H9 (cell line): ENCODE measurements around the gene PLRG1. TPM values are rescaled to one million over a fixed set of nuclear protein-coding genes. Genes with fewer than 3 reads are reported as not detected.

Source experiments
- DNase-seq: peaks from one replicate; pipeline ENCODE4 v3.0.0-alpha.2; 2017
- H2AFZ ChIP-seq: one replicate; pipeline ENCODE4 v1.6.1; 2013; ENCODE audit warnings: mild to moderate bottlenecking, low read length, control low read depth, moderate library complexity
- H2AK5ac ChIP-seq: 2 replicates; pipeline ENCODE4 v1.6.1; 2013; ENCODE audit warnings: low read length, control low read depth, mixed read lengths; ENCODE audit not compliant: insufficient read length
- H2BK120ac ChIP-seq: one replicate; pipeline ENCODE4 v1.6.1; 2013; ENCODE audit warnings: low read depth, mild to moderate bottlenecking, low read length, control low read depth, inconsistent platforms; ENCODE audit not compliant: poor library complexity, severe bottlenecking
- H2BK12ac ChIP-seq: 2 replicates; pipeline ENCODE4 v1.6.1; 2013; ENCODE audit warnings: low read length, control low read depth, mixed read lengths, low read depth; ENCODE audit not compliant: insufficient read length
- H2BK15ac ChIP-seq: 2 replicates; pipeline ENCODE4 v1.6.1; 2013; ENCODE audit warnings: low read depth, low read length, control low read depth
- H2BK20ac ChIP-seq: one replicate; pipeline ENCODE4 v1.6.1; 2013; ENCODE audit warnings: low read depth, mild to moderate bottlenecking, low read length, control low read depth, inconsistent platforms; ENCODE audit not compliant: poor library complexity, severe bottlenecking
- H2BK5ac ChIP-seq: 2 replicates; pipeline ENCODE4 v1.6.1; 2013; ENCODE audit warnings: low read length, control low read depth, mixed read lengths; ENCODE audit not compliant: insufficient read length
- H3K14ac ChIP-seq: 2 replicates; pipeline ENCODE4 v1.6.1; 2013; ENCODE audit warnings: low read length, control low read depth; ENCODE audit not compliant: insufficient read depth
- H3K18ac ChIP-seq: 2 replicates; pipeline ENCODE4 v1.6.1; 2013; ENCODE audit warnings: low read depth, mild to moderate bottlenecking, mixed read lengths, low read length, control low read depth; ENCODE audit not compliant: insufficient read length
- H3K23ac ChIP-seq: 2 replicates; pipeline ENCODE4 v1.6.1; 2013; ENCODE audit warnings: low read length, control low read depth, mixed read lengths, low read depth; ENCODE audit not compliant: insufficient read length
- H3K23me2 ChIP-seq: 2 replicates; pipeline ENCODE4 v1.6.1; 2013; ENCODE audit warnings: low read depth, mild to moderate bottlenecking, mixed read lengths, low read length, control low read depth; ENCODE audit not compliant: insufficient read length, poor library complexity, severe bottlenecking
- H3K27ac ChIP-seq: 2 replicates; pipeline ENCODE4 v1.5.1; 2013; ENCODE audit warnings: low read length, control low read depth, mixed read lengths, low read depth; ENCODE audit not compliant: insufficient read length
- H3K27me3 ChIP-seq: 2 replicates; pipeline ENCODE4 v1.6.1; 2013; ENCODE audit warnings: low read length, control low read depth, inconsistent platforms; ENCODE audit not compliant: insufficient read depth
- H3K4ac ChIP-seq: 2 replicates; pipeline ENCODE4 v1.6.1; 2013; ENCODE audit warnings: low read depth, mild to moderate bottlenecking, control low read depth, inconsistent platforms, low read length, moderate library complexity
- H3K4me1 ChIP-seq: 2 replicates; pipeline ENCODE4 v1.6.1; 2013; ENCODE audit warnings: low read length, control low read depth, inconsistent platforms; ENCODE audit not compliant: insufficient read depth
- H3K4me2 ChIP-seq: 2 replicates; pipeline ENCODE4 v1.6.1; 2013; ENCODE audit warnings: low read length, control low read depth, mixed read lengths; ENCODE audit not compliant: insufficient read length, insufficient read depth
- H3K56ac ChIP-seq: 2 replicates; pipeline ENCODE4 v1.6.1; 2013; ENCODE audit warnings: low read depth, mild to moderate bottlenecking, mixed read lengths, low read length, control low read depth; ENCODE audit not compliant: insufficient read length
- H3K79me1 ChIP-seq: 2 replicates; pipeline ENCODE4 v1.6.1; 2013; ENCODE audit warnings: low read depth, mild to moderate bottlenecking, moderate library complexity, low read length, control low read depth, inconsistent platforms; ENCODE audit not compliant: insufficient read depth, poor library complexity, severe bottlenecking
- H3K79me2 ChIP-seq: 2 replicates; pipeline ENCODE4 v1.6.1; 2013; ENCODE audit warnings: low read length, control low read depth, inconsistent platforms; ENCODE audit not compliant: insufficient read depth
- H3K9ac ChIP-seq: 2 replicates; pipeline ENCODE4 v1.6.1; 2013; ENCODE audit warnings: low read length, control low read depth, mixed read lengths; ENCODE audit not compliant: insufficient read length; ENCODE audit errors: extremely low read depth
- H3K9me3 ChIP-seq: one replicate; pipeline ENCODE4 v1.6.1; 2013; ENCODE audit warnings: low read depth, low read length, inconsistent platforms; ENCODE audit not compliant: control insufficient read depth
- H3T11ph ChIP-seq: one replicate; pipeline ENCODE4 v1.6.1; 2013; ENCODE audit warnings: mild to moderate bottlenecking, low read length, control low read depth, inconsistent platforms
- H4K20me1 ChIP-seq: one replicate; pipeline ENCODE4 v1.6.1; 2013; ENCODE audit not compliant: control insufficient read depth, insufficient read length, insufficient read depth
- H4K5ac ChIP-seq: 2 replicates; pipeline ENCODE4 v1.6.1; 2013; ENCODE audit warnings: low read depth, mild to moderate bottlenecking, mixed read lengths, low read length, control low read depth; ENCODE audit not compliant: insufficient read length
- H4K8ac ChIP-seq: replicated peaks from 2 replicates; pipeline ENCODE4 v1.6.1; 2013; ENCODE audit warnings: low read length, control low read depth, mixed read lengths, low read depth; ENCODE audit not compliant: insufficient read length
- H4K91ac ChIP-seq: 2 replicates; pipeline ENCODE4 v1.6.1; 2013; ENCODE audit warnings: low read depth, mild to moderate bottlenecking, moderate library complexity, mixed read lengths, low read length, control low read depth; ENCODE audit not compliant: insufficient read length
- H3K27ac Mint-ChIP-seq, 3 experiments: 2 replicates in 2 of 3; 3 replicates in 1 of 3; pipeline ENCODE4 v1.8.0; 2020 to 2021; ENCODE audit warnings: mixed read lengths in 3 of 3, mild to moderate bottlenecking in 1 of 3, moderate library complexity in 1 of 3
- H3K27me3 Mint-ChIP-seq: 2 replicates; pipeline ENCODE4 v1.8.0; 2021; ENCODE audit warnings: low read depth, mild to moderate bottlenecking, moderate library complexity, mixed read lengths
- H3K36me3 Mint-ChIP-seq, 3 experiments: 2 replicates in 2 of 3; 3 replicates in 1 of 3; pipeline ENCODE4 v1.8.0; 2020 to 2021; ENCODE audit warnings: low read depth in 3 of 3, mixed read lengths in 3 of 3; ENCODE audit not compliant: insufficient read depth in 1 of 3
- H3K4me1 Mint-ChIP-seq, 2 experiments: 2 replicates each; pipeline ENCODE4 v1.8.0; 2020; ENCODE audit warnings: mixed read lengths in 2 of 2
- H3K4me3 Mint-ChIP-seq, 2 experiments: 2 replicates in 1 of 2; 3 replicates in 1 of 2; pipeline ENCODE4 v1.8.0; 2020 to 2021; ENCODE audit warnings: mild to moderate bottlenecking in 2 of 2, mixed read lengths in 2 of 2, moderate library complexity in 1 of 2
- H3K9me3 Mint-ChIP-seq, 2 experiments: 2 replicates in 1 of 2; 3 replicates in 1 of 2; pipeline ENCODE4 v1.8.0; 2020; ENCODE audit warnings: mild to moderate bottlenecking in 2 of 2, mixed read lengths in 2 of 2, moderate library complexity in 1 of 2
- CTCF ChIP-seq: fragments of 200-600 bp; sonication (generic); conservative IDR thresholded peaks from 3 replicates; pipeline ENCODE4 v1.8.0; 2021; ENCODE audit warnings: antibody characterized with exemption, mild to moderate bottlenecking
- WGBS: extraction: QIAGEN DNeasy Blood & Tissue Kit; methylation state at CpG from one replicate; pipeline ENCODE4 v1.1.7; 2013; ENCODE audit warnings: missing lambda C conversion rate, low lambda C conversion rate, mixed read lengths; ENCODE audit not compliant: insufficient read length; ENCODE audit errors: extremely low coverage; 5-methylcytosine and 5-hydroxymethylcytosine counted together
- total RNA-seq: library from RNA; stranded (reverse); gene quantifications from 2 replicates; pipeline ENCODE4 v1.2.1, GENCODE V29; 2021

The PLRG1 gene
- total RNA-seq, 1 experiment from 2014 or later = 113 TPM

DNA sequence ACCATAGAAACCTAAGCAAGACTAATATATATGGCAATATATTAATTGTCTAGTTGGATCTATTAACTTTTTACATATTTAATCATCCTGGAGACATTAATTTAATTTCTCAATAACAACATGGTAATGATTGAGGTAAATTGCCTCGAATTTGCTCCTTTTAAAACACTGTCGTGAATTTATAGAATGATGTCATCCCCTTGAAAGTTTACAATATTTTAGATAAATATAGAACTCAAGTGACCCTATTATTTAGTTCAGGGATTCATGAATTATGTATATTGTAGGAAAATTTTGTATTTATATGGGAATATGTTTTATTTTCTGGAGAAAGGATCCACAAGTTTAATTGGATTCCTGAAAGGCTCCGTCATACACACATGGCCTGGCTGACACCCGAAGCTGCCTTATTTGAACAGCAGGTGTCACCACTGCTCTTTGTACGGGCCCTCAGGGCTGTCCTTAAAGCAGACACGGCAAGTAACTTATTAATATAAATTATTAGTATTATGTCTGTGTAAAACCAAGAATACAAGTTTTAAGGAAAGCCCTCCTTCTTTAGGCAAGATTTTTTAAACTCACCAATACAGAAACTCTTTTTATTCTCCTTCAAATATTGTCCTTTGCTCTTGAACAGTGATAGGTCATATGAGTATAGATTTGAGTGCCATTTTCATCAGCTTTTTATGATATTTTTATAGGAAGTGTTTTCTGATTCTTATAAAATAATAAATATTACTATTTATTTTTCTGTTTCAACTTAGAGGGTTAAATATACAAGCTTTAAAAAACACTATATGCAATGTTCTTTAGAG, 1.9 kb upstream of the PLRG1 start:
- H3K4me2 ChIP-seq = no peak overlapping the region
- no peak overlapping the region for H3K4ac ChIP-seq
- H3K14ac ChIP-seq = no peak overlapping the region
- Mint-ChIP-seq H3K27me3 (no peaks in the 10 kb centered on the region; the same call in 1 of the 2 replicates), H3K36me3 (peaks cover 2 to 9% (median 8%) of the 10 kb centered on the region in 3 experiments; a peak in 6 of 7 replicates), H3K27ac (no peak overlapping the region), H3K9me3 (no peaks in the 10 kb centered on the region; a peak in 1 of 5 replicates), H3K4me3 (no peak overlapping the region), H3K4me1 (peaks cover 10 to 11% of the 10 kb centered on the region in 2 experiments)
- WGBS = no CpG with 5 or more reads among the region's 6 CpGs
- H3K9ac ChIP-seq = no peak overlapping the region
- no peak overlapping the region for H3K18ac ChIP-seq
- H4K8ac ChIP-seq = no peak overlapping the region
- no peak overlapping the region for H3K56ac ChIP-seq
- H3K27ac ChIP-seq = no peak overlapping the region
- H4K5ac ChIP-seq = no peak overlapping the region
- no peaks in the 10 kb centered on the region for H3K9me3 ChIP-seq
- peak; percentile 69 for DNase-seq
- H3K27me3 ChIP-seq = no peaks in the 10 kb centered on the region
- H2AFZ ChIP-seq = no peak overlapping the region
- H3K4me1 ChIP-seq = peaks cover 3% of the 10 kb centered on the region; the same call in 1 of the 2 replicates
- no peak overlapping the region for H3T11ph ChIP-seq
- H3K79me1 ChIP-seq = no peaks in the 10 kb centered on the region
- H3K23me2 ChIP-seq = peaks cover 5% of the 10 kb centered on the region
- H2BK120ac ChIP-seq = no peak overlapping the region
- H4K91ac ChIP-seq = no peak overlapping the region
- no peaks in the 10 kb centered on the region for H4K20me1 ChIP-seq
- H2BK20ac ChIP-seq = no peak overlapping the region
- H3K79me2 ChIP-seq = peaks cover 13% of the 10 kb centered on the region; the same call in 1 of the 2 replicates
- H2BK12ac ChIP-seq = no peak overlapping the region
- H2BK15ac ChIP-seq = no peak overlapping the region
- TF ChIP-seq CTCF = peak; percentile 87
- no peak overlapping the region for H2BK5ac ChIP-seq
- no peak overlapping the region for H2AK5ac ChIP-seq
- H3K23ac ChIP-seq = no peak overlapping the region
